ENCODE results near the gene ANKRD6.
"Not testable (repeated sequence)": the region's sequence is repeated elsewhere in the genome, so short reads cannot be mapped to it uniquely, and the experiment has no call there.

ANKRD6 gene

DNA sequence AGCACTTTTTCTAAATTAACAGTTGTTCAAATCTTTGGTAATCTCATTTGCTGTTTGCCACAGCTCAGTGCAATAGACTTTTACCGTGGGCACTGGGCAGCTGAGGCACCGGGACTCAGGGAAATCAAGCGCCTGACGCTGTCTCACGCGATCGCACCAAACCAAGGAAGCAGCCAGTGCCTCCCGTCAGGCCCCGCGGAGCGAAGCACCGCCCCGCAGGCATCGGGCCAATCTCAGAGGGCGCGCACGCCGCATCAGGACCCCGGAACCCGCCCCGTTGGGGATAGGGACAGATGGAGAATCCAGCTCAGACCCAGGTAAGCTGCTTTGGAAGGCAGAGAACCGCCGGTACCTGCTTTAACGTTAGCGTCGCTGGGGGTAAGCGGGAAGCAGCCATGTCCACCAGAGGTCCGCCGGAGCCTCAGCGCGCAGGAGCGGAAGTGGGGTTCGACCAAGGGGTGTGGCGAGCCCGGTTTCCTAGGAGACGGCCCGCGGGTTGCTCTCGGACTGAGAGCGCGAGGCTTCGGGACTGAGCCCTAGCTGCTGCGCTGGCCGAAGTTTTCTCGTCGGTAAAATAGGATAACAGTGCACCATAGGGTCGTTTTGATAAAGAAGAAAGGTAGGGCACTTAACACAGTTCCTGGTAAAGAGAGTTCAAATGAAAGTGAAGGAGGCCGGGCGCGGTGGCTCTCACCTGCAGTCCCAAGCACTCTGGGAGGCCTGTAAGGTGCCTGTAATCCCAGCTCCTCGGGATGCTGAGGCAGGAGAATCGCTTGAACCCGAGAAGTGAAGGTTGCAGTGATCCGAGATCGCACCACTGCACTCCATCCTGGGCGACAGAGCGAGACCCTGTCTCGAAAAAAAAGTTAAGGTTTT, 205.6 kb downstream of the ANKRD6 start, which contains the start of gene LYRM2:
Gene LYRM2 (minus strand): TSS at position 428 of the 876 bp plus-strand sequence. CDS start 31 bp downstream, at position 397.
- peak; percentile 99 for ATAC-seq
- Mint-ChIP-seq H3K27ac (peak within 1 kb of the TSS; percentile 98), H3K4me1 (peaks cover 21% of the 10 kb centered on the region), H3K4me3 (peak within 1 kb of the TSS; percentile 91), H3K9me3 (no peaks in the 10 kb centered on the region), H3K36me3 (peaks cover 32% of the 10 kb centered on the region), H3K27me3 (no peaks in the 10 kb centered on the region)

DNA sequence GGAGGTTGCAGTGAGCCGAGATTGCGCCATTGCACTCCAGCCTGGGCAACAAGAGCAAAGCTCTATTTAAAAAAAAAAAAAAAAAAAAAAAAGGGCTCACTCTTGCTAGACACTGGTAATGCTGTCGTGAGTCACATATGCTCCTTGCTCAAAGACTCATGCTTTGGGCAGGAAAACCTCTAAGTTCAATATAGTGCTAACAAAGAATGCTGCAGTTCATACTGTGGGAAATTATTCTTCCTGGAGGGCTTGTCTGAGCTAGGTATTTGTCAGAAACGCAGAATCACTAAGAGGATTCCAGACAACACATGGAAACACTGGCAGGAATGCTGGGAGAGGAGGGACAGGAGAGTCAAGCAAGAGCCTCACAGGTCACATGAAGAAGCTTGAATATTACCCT, 207.9 kb downstream of the ANKRD6 start:
- no peak overlapping the region for H3K4me3 Mint-ChIP-seq
- H3K27me3 Mint-ChIP-seq, result no peaks in the 10 kb centered on the region
- H3K36me3 Mint-ChIP-seq, result peaks cover 42% of the 10 kb centered on the region
- peaks cover 17% of the 10 kb centered on the region for H3K4me1 Mint-ChIP-seq
- no peak for ATAC-seq
- no peaks in the 10 kb centered on the region for H3K9me3 Mint-ChIP-seq
- H3K27ac Mint-ChIP-seq, result no peak overlapping the region

DNA sequence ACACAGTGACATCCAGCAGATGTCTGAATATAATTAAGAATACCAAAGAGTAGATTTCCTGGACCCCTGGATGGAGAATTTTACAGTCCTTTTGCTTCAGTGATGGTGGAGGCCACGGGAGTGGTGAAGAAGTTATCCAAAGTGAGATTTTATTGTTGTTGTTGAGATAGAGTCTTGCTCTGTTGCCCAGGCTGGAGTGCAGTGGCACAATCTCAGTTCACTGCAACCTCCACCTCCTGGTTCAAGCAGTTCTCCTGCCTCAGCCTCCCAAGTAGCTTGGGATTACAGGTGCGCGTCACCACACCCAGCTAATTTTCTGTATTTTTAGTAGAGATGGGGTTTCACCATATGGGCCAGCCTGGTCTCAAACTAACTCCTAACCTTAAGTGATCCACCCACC, 208.6 kb downstream of the ANKRD6 start:
- not testable (repeated sequence) for H3K9me3 Mint-ChIP-seq, H3K27ac Mint-ChIP-seq, H3K4me3 Mint-ChIP-seq, H3K27me3 Mint-ChIP-seq, ATAC-seq
- peaks cover 14% of the 10 kb centered on the region for H3K4me1 Mint-ChIP-seq
- H3K36me3 Mint-ChIP-seq, result peaks cover 40% of the 10 kb centered on the region

DNA sequence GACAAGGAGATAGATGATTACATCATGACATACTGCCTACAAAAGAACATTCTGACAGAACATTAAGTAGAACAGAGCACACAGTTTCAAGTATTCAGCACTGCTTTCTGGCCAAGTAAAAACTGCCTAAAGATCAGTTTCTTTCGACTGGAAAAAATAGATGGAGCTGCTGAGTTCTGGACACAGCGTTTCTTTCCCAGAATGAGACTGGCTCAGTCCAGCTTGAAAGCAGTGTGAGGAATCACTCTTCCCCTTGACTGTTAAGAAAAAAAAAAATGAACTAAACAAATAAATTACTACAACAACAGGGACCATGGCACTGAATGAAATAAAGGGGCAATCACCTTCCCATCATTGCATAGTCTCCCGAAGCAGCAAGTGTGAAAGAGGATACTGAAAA, 210.0 kb downstream of the ANKRD6 start:
- ATAC-seq, result no peak
- H3K4me3 Mint-ChIP-seq, result no peak overlapping the region
- H3K36me3 Mint-ChIP-seq, result peaks cover 48% of the 10 kb centered on the region
- H3K27ac Mint-ChIP-seq, result no peak overlapping the region
- no peaks in the 10 kb centered on the region for H3K9me3 Mint-ChIP-seq
- peaks cover 14% of the 10 kb centered on the region for H3K4me1 Mint-ChIP-seq
- H3K27me3 Mint-ChIP-seq, result no peaks in the 10 kb centered on the region

DNA sequence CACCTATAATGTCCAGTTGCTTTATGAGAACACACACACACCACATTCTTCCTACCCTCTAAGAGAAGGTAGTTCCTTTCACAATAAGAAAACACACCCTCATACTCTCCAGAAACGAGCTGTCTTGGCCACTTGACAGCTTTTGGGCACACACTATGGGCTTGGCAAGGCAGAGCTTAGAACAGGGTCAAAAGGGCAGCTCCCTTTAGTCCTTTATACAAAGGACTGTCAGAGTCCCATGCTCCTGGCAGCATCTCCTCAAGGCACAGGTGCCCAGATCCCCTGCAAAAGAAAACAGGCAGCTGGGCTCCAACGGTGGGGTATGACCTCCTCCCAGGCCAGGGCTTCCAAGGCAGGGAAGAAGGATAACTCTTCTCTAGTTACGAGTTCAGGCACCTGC, 210.5 kb downstream of the ANKRD6 start:
- Mint-ChIP-seq H3K9me3 (no peaks in the 10 kb centered on the region), H3K4me1 (peaks cover 14% of the 10 kb centered on the region), H3K27ac (no peak overlapping the region), H3K27me3 (no peaks in the 10 kb centered on the region), H3K36me3 (peaks cover 50% of the 10 kb centered on the region), H3K4me3 (no peak overlapping the region)
- ATAC-seq, result no peak

DNA sequence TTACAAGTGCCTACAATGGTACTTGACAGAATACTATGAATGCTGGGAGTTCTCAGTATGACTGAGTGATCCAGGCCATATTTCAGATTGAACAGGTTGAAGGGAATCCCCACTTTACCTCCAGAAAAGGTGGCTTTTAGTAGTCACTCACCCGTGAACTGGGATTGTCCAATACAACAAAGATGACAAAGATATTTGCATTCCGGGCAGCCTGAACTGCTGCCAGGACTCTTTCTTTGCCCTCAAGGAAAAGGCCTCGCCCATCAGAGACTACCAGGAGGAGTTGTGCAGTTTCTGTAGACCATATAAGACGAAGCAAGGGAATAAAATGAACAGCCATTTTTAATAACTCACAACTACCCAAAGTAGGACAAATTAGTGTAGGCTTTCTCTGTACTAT, 211.9 kb downstream of the ANKRD6 start:
- Mint-ChIP-seq H3K27ac (no peak overlapping the region), H3K9me3 (no peaks in the 10 kb centered on the region), H3K27me3 (no peaks in the 10 kb centered on the region), H3K36me3 (peaks cover 53% of the 10 kb centered on the region), H3K4me1 (no peaks in the 10 kb centered on the region), H3K4me3 (no peak overlapping the region)
- ATAC-seq, result no peak

DNA sequence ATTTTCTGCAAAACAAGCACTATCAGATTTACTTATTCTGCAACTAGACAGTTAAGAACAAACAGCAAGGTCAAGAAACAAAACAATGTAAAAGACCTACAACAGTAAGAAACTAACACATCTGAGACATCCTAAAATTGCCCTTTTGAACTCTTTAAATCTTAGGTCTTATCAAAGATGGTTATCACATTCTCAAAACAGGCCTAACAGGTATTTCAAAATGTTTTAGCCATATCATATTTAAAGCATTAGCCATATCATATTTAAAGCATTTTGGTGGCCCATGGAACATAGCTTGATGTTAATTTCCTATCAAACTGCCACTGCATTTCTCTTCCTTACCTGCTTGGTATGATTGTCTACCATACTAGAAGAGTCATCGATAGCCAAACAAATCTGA, 216.7 kb downstream of the ANKRD6 start:
- Mint-ChIP-seq H3K4me1 (no peaks in the 10 kb centered on the region), H3K27me3 (no peaks in the 10 kb centered on the region), H3K9me3 (no peaks in the 10 kb centered on the region), H3K36me3 (peaks cover 61% of the 10 kb centered on the region), H3K27ac (no peak overlapping the region), H3K4me3 (no peak overlapping the region)
- no peak for ATAC-seq

DNA sequence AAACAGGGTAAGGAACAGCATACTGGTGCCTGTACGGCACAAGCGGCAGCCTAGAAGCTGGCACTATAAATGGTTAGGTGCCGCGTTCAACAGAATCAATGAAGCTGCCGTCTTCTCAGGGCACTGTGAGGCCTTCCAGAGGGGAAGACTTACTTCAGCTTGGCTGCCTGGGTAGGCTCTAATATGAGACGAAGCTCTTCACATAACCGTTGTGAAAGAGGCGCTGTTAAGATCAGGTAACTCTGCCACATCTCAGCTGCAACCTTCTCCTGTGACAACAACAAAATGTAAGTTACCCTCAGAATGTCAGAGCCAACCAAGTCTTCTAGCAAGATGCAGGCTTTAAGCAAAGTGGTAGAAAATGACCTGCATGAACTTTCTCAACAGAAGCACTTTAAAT, 217.6 kb downstream of the ANKRD6 start:
- Mint-ChIP-seq H3K27me3 (no peaks in the 10 kb centered on the region), H3K36me3 (peaks cover 61% of the 10 kb centered on the region), H3K4me1 (no peaks in the 10 kb centered on the region), H3K9me3 (no peaks in the 10 kb centered on the region), H3K27ac (no peak overlapping the region), H3K4me3 (no peak overlapping the region)
- ATAC-seq, result no peak

DNA sequence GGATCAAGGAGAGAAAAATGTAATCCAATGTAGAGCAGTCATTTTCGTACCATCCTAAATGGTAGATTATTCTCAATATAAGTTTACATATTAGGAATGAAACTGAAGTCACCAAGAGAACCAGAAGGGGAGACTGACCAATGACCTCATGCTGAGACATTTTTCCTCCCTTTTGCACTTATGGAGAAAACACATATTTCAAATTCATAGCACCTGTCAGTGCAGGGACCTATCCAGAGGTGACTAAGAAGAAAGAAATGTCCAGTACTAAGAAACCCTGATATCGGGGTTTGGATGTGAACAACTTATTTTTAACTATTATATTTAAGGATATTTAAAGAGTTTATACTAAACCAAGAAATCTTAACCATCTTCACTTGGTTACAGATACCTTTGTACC, 222.2 kb downstream of the ANKRD6 start:
- H3K36me3 Mint-ChIP-seq, result peaks cover 71% of the 10 kb centered on the region
- no peaks in the 10 kb centered on the region for H3K27me3 Mint-ChIP-seq

DNA sequence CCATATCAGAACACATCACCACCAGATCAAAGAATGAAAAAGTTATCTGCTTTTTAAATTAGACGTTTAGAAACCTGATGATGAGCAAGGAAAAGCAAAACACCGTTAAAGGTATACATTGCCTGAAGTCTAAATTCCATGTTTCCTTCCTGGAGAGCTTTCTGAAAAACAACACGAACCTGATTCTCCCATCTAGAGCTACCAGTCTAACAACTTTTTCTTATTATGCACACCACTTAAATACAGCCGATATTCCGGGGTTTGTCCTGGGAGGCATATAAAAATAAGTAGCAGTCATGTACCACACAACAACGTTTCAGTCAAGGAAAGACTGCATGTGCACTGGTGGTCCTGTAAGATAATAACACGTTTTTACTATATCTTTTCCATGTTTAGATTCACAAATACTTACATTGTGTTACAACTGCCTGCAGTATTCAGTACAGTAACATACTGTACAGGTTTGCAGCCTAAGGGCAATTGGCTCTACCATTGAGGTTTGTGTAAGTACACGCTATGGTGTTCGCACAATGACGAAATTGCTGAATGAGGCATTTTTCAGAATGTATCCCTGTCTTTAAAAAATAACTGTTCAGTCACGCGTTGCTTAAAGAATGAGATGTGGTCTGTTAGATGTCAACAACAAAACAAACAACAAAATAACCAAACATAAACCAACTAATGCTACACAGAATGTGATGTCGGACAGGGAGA, 224.7 kb downstream of the ANKRD6 start:
- Mint-ChIP-seq H3K36me3 (peaks cover 66% of the 10 kb centered on the region), H3K4me1 (no peaks in the 10 kb centered on the region)
- ATAC-seq, result no peak

More for the DNA sequence above, 222.2 kb downstream of the ANKRD6 start:
- no peak overlapping the region for H3K27ac Mint-ChIP-seq
- ATAC-seq, result no peak
- H3K9me3 Mint-ChIP-seq, result no peaks in the 10 kb centered on the region
- H3K4me1 Mint-ChIP-seq, result no peaks in the 10 kb centered on the region
- H3K4me3 Mint-ChIP-seq, result no peak overlapping the region

DNA sequence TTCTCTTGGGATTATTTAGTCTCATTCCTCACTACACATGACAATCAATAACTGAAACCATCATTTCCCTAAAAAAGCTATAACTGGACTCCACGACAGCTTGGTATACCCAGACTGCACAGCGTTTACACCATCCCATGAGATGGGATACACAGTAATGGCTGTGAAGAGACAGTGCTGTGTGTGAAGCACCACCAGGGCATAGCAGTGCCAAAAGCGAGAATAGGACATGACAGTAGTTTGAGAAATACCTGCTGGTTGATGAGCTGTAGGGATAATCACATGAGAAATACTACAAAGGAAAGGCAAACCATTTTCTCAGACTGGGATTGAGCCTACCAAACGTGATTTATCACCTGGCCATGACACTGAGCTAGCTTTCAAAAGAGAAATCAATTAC, 228.0 kb downstream of the ANKRD6 start:
- H3K27ac Mint-ChIP-seq, result no peak overlapping the region
- no peaks in the 10 kb centered on the region for H3K27me3 Mint-ChIP-seq
- peaks cover 63% of the 10 kb centered on the region for H3K36me3 Mint-ChIP-seq
- no peaks in the 10 kb centered on the region for H3K9me3 Mint-ChIP-seq
- H3K4me3 Mint-ChIP-seq, result no peak overlapping the region
- no peak for ATAC-seq
- no peaks in the 10 kb centered on the region for H3K4me1 Mint-ChIP-seq

More for the DNA sequence above, 224.7 kb downstream of the ANKRD6 start:
- no peak overlapping the region for H3K4me3 Mint-ChIP-seq
- no peaks in the 10 kb centered on the region for H3K9me3 Mint-ChIP-seq
- no peaks in the 10 kb centered on the region for H3K27me3 Mint-ChIP-seq
- H3K27ac Mint-ChIP-seq, result no peak overlapping the region

DNA sequence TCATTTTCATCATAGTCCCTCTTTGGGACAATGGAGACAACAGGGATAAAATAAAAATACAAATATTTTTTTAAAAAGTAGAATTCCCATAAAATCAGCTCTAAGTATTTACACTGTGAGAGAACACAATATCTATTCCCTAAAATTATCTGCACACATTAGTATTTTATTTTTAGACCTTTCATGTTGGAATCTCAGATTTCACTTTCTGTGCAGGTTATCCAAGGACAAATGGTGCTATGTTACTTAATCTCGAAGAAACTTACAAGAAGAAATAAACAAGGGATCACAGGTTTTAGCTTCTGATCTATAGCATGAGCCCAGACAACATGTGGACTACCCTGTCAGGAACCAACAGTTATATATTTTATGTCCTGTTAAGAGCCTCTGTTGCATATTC, 228.6 kb downstream of the ANKRD6 start:
- Mint-ChIP-seq H3K36me3 (peaks cover 66% of the 10 kb centered on the region), H3K27me3 (no peaks in the 10 kb centered on the region), H3K4me3 (no peak overlapping the region), H3K27ac (no peak overlapping the region), H3K4me1 (no peaks in the 10 kb centered on the region), H3K9me3 (no peaks in the 10 kb centered on the region)
- no peak for ATAC-seq

DNA sequence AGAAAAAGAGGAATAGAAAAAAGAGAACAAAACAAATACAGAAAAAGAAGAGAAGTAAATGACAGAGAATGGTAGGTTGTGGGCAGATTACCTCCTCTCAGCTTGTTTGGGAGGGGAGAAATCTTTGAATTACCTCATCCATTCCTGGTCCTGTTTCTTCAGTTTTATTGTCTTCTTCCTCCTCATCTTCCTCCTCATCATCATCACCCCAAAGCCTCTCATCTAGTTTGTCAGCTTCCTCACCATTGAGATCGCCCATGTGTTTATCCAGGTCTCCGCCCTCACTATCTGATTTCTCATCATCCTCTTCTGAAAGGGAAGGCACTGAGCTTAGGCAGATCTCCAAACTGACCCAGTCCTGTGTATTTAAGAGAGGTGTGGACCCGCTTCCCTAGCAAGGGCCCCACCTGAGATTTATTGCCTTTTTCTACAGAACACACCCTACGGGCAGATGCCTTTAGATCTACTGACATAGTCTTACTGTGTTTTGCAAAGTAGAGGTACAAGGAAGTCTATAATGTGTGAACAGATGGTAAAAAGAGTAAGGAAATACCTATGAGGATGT, 229.8 kb downstream of the ANKRD6 start:
- no peak overlapping the region for H3K27ac Mint-ChIP-seq
- H3K4me1 Mint-ChIP-seq, result no peaks in the 10 kb centered on the region
- H3K36me3 Mint-ChIP-seq, result peaks cover 58% of the 10 kb centered on the region
- no peak overlapping the region for H3K4me3 Mint-ChIP-seq
- H3K27me3 Mint-ChIP-seq, result no peaks in the 10 kb centered on the region
- no peaks in the 10 kb centered on the region for H3K9me3 Mint-ChIP-seq
- ATAC-seq, result no peak

DNA sequence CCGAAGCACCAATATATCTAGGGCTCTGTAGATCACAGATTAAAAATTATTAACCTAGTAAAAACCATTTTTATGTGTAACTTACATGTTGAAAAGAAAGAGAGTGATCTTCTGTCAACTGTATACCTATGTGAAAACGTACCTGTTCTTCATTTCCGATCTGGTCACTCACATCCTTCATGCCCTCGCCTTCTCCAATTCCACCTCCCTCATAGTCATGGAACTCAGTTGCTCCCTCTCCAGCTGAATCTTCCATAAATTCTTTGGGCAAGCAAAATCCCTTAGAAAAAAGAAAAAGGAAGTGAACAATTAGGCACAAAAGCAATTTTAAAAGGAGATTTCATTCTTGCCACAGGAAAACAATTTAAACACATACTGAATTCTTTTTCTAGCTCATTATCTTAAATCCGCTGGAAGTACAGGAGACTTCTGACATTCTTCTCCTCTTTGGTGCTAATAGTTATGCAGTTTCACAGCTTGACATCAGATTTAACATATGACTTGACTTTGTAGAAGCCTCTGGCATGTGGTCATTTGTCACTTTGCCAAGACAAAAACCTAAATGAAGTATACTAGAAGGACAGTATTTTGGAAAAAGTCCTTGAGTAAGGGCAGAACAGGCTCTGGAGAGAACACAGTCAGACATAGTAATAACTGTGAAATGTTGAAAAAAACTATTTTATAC, 235.1 kb downstream of the ANKRD6 start:
- ATAC-seq, result no peak
- no peaks in the 10 kb centered on the region for H3K4me1 Mint-ChIP-seq

DNA sequence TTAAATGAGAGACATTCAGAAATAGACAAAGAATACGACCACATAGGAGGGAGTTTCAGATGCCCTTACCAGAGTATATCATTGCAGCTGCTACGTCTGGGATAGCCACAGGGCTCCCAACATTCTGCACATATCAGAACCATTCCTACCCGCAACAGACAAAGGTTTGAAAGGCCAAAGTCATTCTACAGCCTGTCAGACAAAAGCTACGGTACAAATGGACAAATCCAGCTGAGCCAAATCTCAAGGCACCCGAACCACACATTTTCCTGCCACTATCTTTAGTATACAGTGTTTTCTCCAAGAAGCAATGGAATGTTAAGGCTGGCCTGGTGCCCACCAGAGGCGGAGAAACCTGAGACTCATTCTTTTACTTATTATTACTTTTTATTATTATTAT, 236.1 kb downstream of the ANKRD6 start:
- H3K27me3 Mint-ChIP-seq, result no peaks in the 10 kb centered on the region
- peaks cover 45% of the 10 kb centered on the region for H3K36me3 Mint-ChIP-seq
- H3K4me3 Mint-ChIP-seq, result no peak overlapping the region
- H3K4me1 Mint-ChIP-seq, result no peaks in the 10 kb centered on the region
- no peak overlapping the region for H3K27ac Mint-ChIP-seq
- ATAC-seq, result no peak
- H3K9me3 Mint-ChIP-seq, result no peaks in the 10 kb centered on the region

More for the DNA sequence above, 235.1 kb downstream of the ANKRD6 start:
- H3K9me3 Mint-ChIP-seq, result no peaks in the 10 kb centered on the region
- no peak overlapping the region for H3K4me3 Mint-ChIP-seq
- H3K36me3 Mint-ChIP-seq, result peaks cover 49% of the 10 kb centered on the region
- H3K27me3 Mint-ChIP-seq, result no peaks in the 10 kb centered on the region
- no peak overlapping the region for H3K27ac Mint-ChIP-seq

Data from stimulated activated memory B cell treated with anti-CD40 and anti-IgM and Interleukin-4, amounts not matched to agents 10 μg/mL and 1 μg/mL and 100 μg/mL, for 72 hours (primary cell).